H9 (cell line): ENCODE results near the gene SLC38A1. TPM values are rescaled to one million over a fixed set of nuclear protein-coding genes. Genes with fewer than 3 reads are reported as not detected.
"Not testable (repeated sequence)": the region's sequence is repeated elsewhere in the genome, so short reads cannot be mapped to it uniquely, and the experiment has no call there.

Experiments
- DNase-seq: peaks from one replicate; pipeline ENCODE4 v3.0.0-alpha.2; 2017
- H2AFZ ChIP-seq: one replicate; pipeline ENCODE4 v1.6.1; 2013; ENCODE audit warnings: mild to moderate bottlenecking, low read length, control low read depth, moderate library complexity
- H2AK5ac ChIP-seq: 2 replicates; pipeline ENCODE4 v1.6.1; 2013; ENCODE audit warnings: low read length, control low read depth, mixed read lengths; ENCODE audit not compliant: insufficient read length
- H2BK120ac ChIP-seq: one replicate; pipeline ENCODE4 v1.6.1; 2013; ENCODE audit warnings: low read depth, mild to moderate bottlenecking, low read length, control low read depth, inconsistent platforms; ENCODE audit not compliant: poor library complexity, severe bottlenecking
- H2BK12ac ChIP-seq: 2 replicates; pipeline ENCODE4 v1.6.1; 2013; ENCODE audit warnings: low read length, control low read depth, mixed read lengths, low read depth; ENCODE audit not compliant: insufficient read length
- H2BK15ac ChIP-seq: 2 replicates; pipeline ENCODE4 v1.6.1; 2013; ENCODE audit warnings: low read depth, low read length, control low read depth
- H2BK20ac ChIP-seq: one replicate; pipeline ENCODE4 v1.6.1; 2013; ENCODE audit warnings: low read depth, mild to moderate bottlenecking, low read length, control low read depth, inconsistent platforms; ENCODE audit not compliant: poor library complexity, severe bottlenecking
- H2BK5ac ChIP-seq: 2 replicates; pipeline ENCODE4 v1.6.1; 2013; ENCODE audit warnings: low read length, control low read depth, mixed read lengths; ENCODE audit not compliant: insufficient read length
- H3K14ac ChIP-seq: 2 replicates; pipeline ENCODE4 v1.6.1; 2013; ENCODE audit warnings: low read length, control low read depth; ENCODE audit not compliant: insufficient read depth
- H3K18ac ChIP-seq: 2 replicates; pipeline ENCODE4 v1.6.1; 2013; ENCODE audit warnings: low read depth, mild to moderate bottlenecking, mixed read lengths, low read length, control low read depth; ENCODE audit not compliant: insufficient read length
- H3K23ac ChIP-seq: 2 replicates; pipeline ENCODE4 v1.6.1; 2013; ENCODE audit warnings: low read length, control low read depth, mixed read lengths, low read depth; ENCODE audit not compliant: insufficient read length
- H3K23me2 ChIP-seq: 2 replicates; pipeline ENCODE4 v1.6.1; 2013; ENCODE audit warnings: low read depth, mild to moderate bottlenecking, mixed read lengths, low read length, control low read depth; ENCODE audit not compliant: insufficient read length, poor library complexity, severe bottlenecking
- H3K27ac ChIP-seq: 2 replicates; pipeline ENCODE4 v1.5.1; 2013; ENCODE audit warnings: low read length, control low read depth, mixed read lengths, low read depth; ENCODE audit not compliant: insufficient read length
- H3K27me3 ChIP-seq: 2 replicates; pipeline ENCODE4 v1.6.1; 2013; ENCODE audit warnings: low read length, control low read depth, inconsistent platforms; ENCODE audit not compliant: insufficient read depth
- H3K4ac ChIP-seq: 2 replicates; pipeline ENCODE4 v1.6.1; 2013; ENCODE audit warnings: low read depth, mild to moderate bottlenecking, control low read depth, inconsistent platforms, low read length, moderate library complexity
- H3K4me1 ChIP-seq: 2 replicates; pipeline ENCODE4 v1.6.1; 2013; ENCODE audit warnings: low read length, control low read depth, inconsistent platforms; ENCODE audit not compliant: insufficient read depth
- H3K4me2 ChIP-seq: 2 replicates; pipeline ENCODE4 v1.6.1; 2013; ENCODE audit warnings: low read length, control low read depth, mixed read lengths; ENCODE audit not compliant: insufficient read length, insufficient read depth
- H3K56ac ChIP-seq: 2 replicates; pipeline ENCODE4 v1.6.1; 2013; ENCODE audit warnings: low read depth, mild to moderate bottlenecking, mixed read lengths, low read length, control low read depth; ENCODE audit not compliant: insufficient read length
- H3K79me1 ChIP-seq: 2 replicates; pipeline ENCODE4 v1.6.1; 2013; ENCODE audit warnings: low read depth, mild to moderate bottlenecking, moderate library complexity, low read length, control low read depth, inconsistent platforms; ENCODE audit not compliant: insufficient read depth, poor library complexity, severe bottlenecking
- H3K79me2 ChIP-seq: 2 replicates; pipeline ENCODE4 v1.6.1; 2013; ENCODE audit warnings: low read length, control low read depth, inconsistent platforms; ENCODE audit not compliant: insufficient read depth
- H3K9ac ChIP-seq: 2 replicates; pipeline ENCODE4 v1.6.1; 2013; ENCODE audit warnings: low read length, control low read depth, mixed read lengths; ENCODE audit not compliant: insufficient read length; ENCODE audit errors: extremely low read depth
- H3K9me3 ChIP-seq: one replicate; pipeline ENCODE4 v1.6.1; 2013; ENCODE audit warnings: low read depth, low read length, inconsistent platforms; ENCODE audit not compliant: control insufficient read depth
- H3T11ph ChIP-seq: one replicate; pipeline ENCODE4 v1.6.1; 2013; ENCODE audit warnings: mild to moderate bottlenecking, low read length, control low read depth, inconsistent platforms
- H4K20me1 ChIP-seq: one replicate; pipeline ENCODE4 v1.6.1; 2013; ENCODE audit not compliant: control insufficient read depth, insufficient read length, insufficient read depth
- H4K5ac ChIP-seq: 2 replicates; pipeline ENCODE4 v1.6.1; 2013; ENCODE audit warnings: low read depth, mild to moderate bottlenecking, mixed read lengths, low read length, control low read depth; ENCODE audit not compliant: insufficient read length
- H4K8ac ChIP-seq: replicated peaks from 2 replicates; pipeline ENCODE4 v1.6.1; 2013; ENCODE audit warnings: low read length, control low read depth, mixed read lengths, low read depth; ENCODE audit not compliant: insufficient read length
- H4K91ac ChIP-seq: 2 replicates; pipeline ENCODE4 v1.6.1; 2013; ENCODE audit warnings: low read depth, mild to moderate bottlenecking, moderate library complexity, mixed read lengths, low read length, control low read depth; ENCODE audit not compliant: insufficient read length
- H3K27ac Mint-ChIP-seq, 3 experiments: 2 replicates in 2 of 3; 3 replicates in 1 of 3; pipeline ENCODE4 v1.8.0; 2020 to 2021; ENCODE audit warnings: mixed read lengths in 3 of 3, mild to moderate bottlenecking in 1 of 3, moderate library complexity in 1 of 3
- H3K27me3 Mint-ChIP-seq: 2 replicates; pipeline ENCODE4 v1.8.0; 2021; ENCODE audit warnings: low read depth, mild to moderate bottlenecking, moderate library complexity, mixed read lengths
- H3K36me3 Mint-ChIP-seq, 3 experiments: 2 replicates in 2 of 3; 3 replicates in 1 of 3; pipeline ENCODE4 v1.8.0; 2020 to 2021; ENCODE audit warnings: low read depth in 3 of 3, mixed read lengths in 3 of 3; ENCODE audit not compliant: insufficient read depth in 1 of 3
- H3K4me1 Mint-ChIP-seq, 2 experiments: 2 replicates each; pipeline ENCODE4 v1.8.0; 2020; ENCODE audit warnings: mixed read lengths in 2 of 2
- H3K4me3 Mint-ChIP-seq, 2 experiments: 2 replicates in 1 of 2; 3 replicates in 1 of 2; pipeline ENCODE4 v1.8.0; 2020 to 2021; ENCODE audit warnings: mild to moderate bottlenecking in 2 of 2, mixed read lengths in 2 of 2, moderate library complexity in 1 of 2
- H3K9me3 Mint-ChIP-seq, 2 experiments: 2 replicates in 1 of 2; 3 replicates in 1 of 2; pipeline ENCODE4 v1.8.0; 2020; ENCODE audit warnings: mild to moderate bottlenecking in 2 of 2, mixed read lengths in 2 of 2, moderate library complexity in 1 of 2
- WGBS: extraction: QIAGEN DNeasy Blood & Tissue Kit; methylation state at CpG from one replicate; pipeline ENCODE4 v1.1.7; 2013; ENCODE audit warnings: missing lambda C conversion rate, low lambda C conversion rate, mixed read lengths; ENCODE audit not compliant: insufficient read length; ENCODE audit errors: extremely low coverage; 5-methylcytosine and 5-hydroxymethylcytosine counted together
- total RNA-seq: library from RNA; stranded (reverse); gene quantifications from 2 replicates; pipeline ENCODE4 v1.2.1, GENCODE V29; 2021
- TF ChIP-seq, protein P1 (sequence below): fragments of 200-600 bp; sonication (generic); conservative IDR thresholded peaks from 3 replicates; pipeline ENCODE4 v1.8.0; 2021; ENCODE audit warnings: antibody characterized with exemption, mild to moderate bottlenecking

Gene SLC38A1
- total RNA-seq, 1 experiment from 2014 or later: 216 TPM

DNA sequence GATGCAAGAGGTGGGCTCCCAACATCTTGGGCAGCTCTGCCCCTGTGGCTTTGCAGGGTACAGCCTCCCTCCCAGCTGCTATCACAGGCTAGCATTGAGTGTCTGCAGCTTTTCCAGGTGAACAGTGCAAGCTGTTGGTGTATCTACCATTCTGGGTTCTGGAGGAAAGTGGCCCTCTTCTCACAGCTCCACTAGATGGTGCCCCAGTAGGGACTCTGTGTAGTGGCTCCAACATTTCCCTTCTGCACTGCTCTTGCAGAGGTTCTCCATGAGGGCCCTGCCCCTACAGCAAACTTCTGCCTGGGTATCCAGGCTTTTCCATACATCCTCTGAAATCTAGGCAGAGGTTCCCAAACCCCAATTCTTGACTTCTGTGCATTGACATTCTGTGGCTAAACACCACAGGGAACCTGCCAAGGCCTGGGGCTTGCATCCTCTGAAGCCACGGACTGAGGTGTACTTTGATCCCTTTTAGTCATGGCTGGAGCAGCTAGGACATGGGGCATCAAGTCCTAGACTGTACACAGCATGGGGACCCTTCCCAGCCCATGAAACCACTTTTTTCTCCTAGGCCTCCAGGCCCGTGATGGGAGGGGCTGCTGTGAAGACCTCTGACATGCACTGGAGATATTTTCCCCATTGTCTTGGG lies 24.0 kb upstream of the SLC38A1 start:
- H2AK5ac ChIP-seq: no peak overlapping the region
- H3K4me1 Mint-ChIP-seq: no peaks in the 10 kb centered on the region
- peaks cover 17 to 25% (median 18%) of the 10 kb centered on the region in 3 experiments for H3K36me3 Mint-ChIP-seq
- H2BK12ac ChIP-seq: no peak overlapping the region
- no peak overlapping the region for H2BK5ac ChIP-seq
- H3K23ac ChIP-seq: no peak overlapping the region
- no peaks in the 10 kb centered on the region for H3K27me3 ChIP-seq
- no peaks in the 10 kb centered on the region for H3K9me3 ChIP-seq
- H3K79me2 ChIP-seq: no peaks in the 10 kb centered on the region
- no peaks in the 10 kb centered on the region for H4K20me1 ChIP-seq
- no peaks in the 10 kb centered on the region for H3K23me2 ChIP-seq
- H2BK120ac ChIP-seq: no peak overlapping the region
- H3K14ac ChIP-seq: no peak overlapping the region
- DNase-seq: no peak
- H4K8ac ChIP-seq: no peak overlapping the region
- no peak overlapping the region for H3K4me2 ChIP-seq
- H3K9me3 Mint-ChIP-seq: peaks cover 36 to 38% of the 10 kb centered on the region in 2 experiments
- no peak overlapping the region for H2AFZ ChIP-seq
- H2BK15ac ChIP-seq: no peak overlapping the region
- peaks cover 7% of the 10 kb centered on the region for H3K27me3 Mint-ChIP-seq
- H3K56ac ChIP-seq: no peak overlapping the region
- H3K4me1 ChIP-seq: no peaks in the 10 kb centered on the region
- H2BK20ac ChIP-seq: no peak overlapping the region
- no peak overlapping the region for H4K91ac ChIP-seq
- no peak overlapping the region for H3K4ac ChIP-seq
- H4K5ac ChIP-seq: no peak overlapping the region
- H3K4me3 Mint-ChIP-seq: no peak overlapping the region
- no peak overlapping the region for H3T11ph ChIP-seq
- TF ChIP-seq, protein P1, sequence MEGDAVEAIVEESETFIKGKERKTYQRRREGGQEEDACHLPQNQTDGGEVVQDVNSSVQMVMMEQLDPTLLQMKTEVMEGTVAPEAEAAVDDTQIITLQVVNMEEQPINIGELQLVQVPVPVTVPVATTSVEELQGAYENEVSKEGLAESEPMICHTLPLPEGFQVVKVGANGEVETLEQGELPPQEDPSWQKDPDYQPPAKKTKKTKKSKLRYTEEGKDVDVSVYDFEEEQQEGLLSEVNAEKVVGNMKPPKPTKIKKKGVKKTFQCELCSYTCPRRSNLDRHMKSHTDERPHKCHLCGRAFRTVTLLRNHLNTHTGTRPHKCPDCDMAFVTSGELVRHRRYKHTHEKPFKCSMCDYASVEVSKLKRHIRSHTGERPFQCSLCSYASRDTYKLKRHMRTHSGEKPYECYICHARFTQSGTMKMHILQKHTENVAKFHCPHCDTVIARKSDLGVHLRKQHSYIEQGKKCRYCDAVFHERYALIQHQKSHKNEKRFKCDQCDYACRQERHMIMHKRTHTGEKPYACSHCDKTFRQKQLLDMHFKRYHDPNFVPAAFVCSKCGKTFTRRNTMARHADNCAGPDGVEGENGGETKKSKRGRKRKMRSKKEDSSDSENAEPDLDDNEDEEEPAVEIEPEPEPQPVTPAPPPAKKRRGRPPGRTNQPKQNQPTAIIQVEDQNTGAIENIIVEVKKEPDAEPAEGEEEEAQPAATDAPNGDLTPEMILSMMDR: no peak
- no CpG with 5 or more reads among the region's 2 CpGs for WGBS
- no peaks in the 10 kb centered on the region for H3K79me1 ChIP-seq
- no peak overlapping the region for H3K9ac ChIP-seq
- H3K27ac Mint-ChIP-seq: no peak overlapping the region
- H3K27ac ChIP-seq: no peak overlapping the region
- no peak overlapping the region for H3K18ac ChIP-seq

DNA sequence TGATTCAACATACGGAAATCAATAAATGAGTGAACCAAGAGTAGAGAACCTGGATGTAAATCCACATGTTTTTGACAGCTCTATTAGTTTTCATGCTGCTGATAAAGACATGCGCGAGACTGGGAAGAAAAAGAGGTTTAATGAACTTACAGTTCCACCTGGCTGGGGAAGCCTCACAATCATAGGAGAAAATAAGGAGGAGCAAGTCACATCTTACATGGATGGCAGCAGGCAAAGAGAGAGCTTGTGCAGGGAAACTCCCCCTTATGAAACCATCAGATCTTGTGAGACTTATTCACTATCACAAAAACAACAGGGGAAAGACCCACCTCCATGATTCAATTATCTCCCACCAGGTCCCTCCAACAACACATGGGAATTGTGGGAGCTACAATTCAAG lies 23.1 kb upstream of the SLC38A1 start:
- H3K4me3 Mint-ChIP-seq, H3K27me3 Mint-ChIP-seq, H2BK15ac ChIP-seq, H3T11ph ChIP-seq, H2AFZ ChIP-seq, H4K8ac ChIP-seq, H4K5ac ChIP-seq, DNase-seq, H3K79me2 ChIP-seq, H3K56ac ChIP-seq, H3K4ac ChIP-seq, H3K23me2 ChIP-seq, H4K91ac ChIP-seq, H3K9me3 ChIP-seq, H3K27me3 ChIP-seq, H3K23ac ChIP-seq, H3K4me2 ChIP-seq, H2BK5ac ChIP-seq, H4K20me1 ChIP-seq, H3K4me1 Mint-ChIP-seq, H3K27ac ChIP-seq, H3K4me1 ChIP-seq, H2BK120ac ChIP-seq, H3K27ac Mint-ChIP-seq, H2BK20ac ChIP-seq, H3K14ac ChIP-seq, H3K79me1 ChIP-seq, H2BK12ac ChIP-seq, H3K18ac ChIP-seq, H3K9ac ChIP-seq, H2AK5ac ChIP-seq: not testable (repeated sequence)
- peaks cover 45 to 47% of the 10 kb centered on the region in 2 experiments for H3K9me3 Mint-ChIP-seq
- peaks cover 17 to 31% (median 21%) of the 10 kb centered on the region in 3 experiments for H3K36me3 Mint-ChIP-seq
- WGBS: no CpG with 5 or more reads among the region's 3 CpGs
